DOHH2 (cell line): ENCODE data around the gene TEX14.
"Not testable (repeated sequence)": the region's sequence is repeated elsewhere in the genome, so short reads cannot be mapped to it uniquely, and the experiment has no call there.

Experiments
- H3F3A ChIP-seq: fragments of 200-600 bp; sonication (generic), shearing (Covaris generic); 2 replicates; pipeline ENCODE4 v1.6.0; 2016; ENCODE audit warnings: antibody characterized with exemption, mild to moderate bottlenecking; ENCODE audit not compliant: control insufficient read depth, insufficient read depth
- H3K27ac ChIP-seq: fragments of 200-600 bp; sonication (generic); 2 replicates; pipeline ENCODE4 v1.5.1; 2014; ENCODE audit warnings: low read depth, mild to moderate bottlenecking, low read length, moderate library complexity
- H3K27me3 ChIP-seq: fragments of 200-600 bp; sonication (generic); 2 replicates; pipeline ENCODE4 v1.6.1; 2014; ENCODE audit warnings: mild to moderate bottlenecking, low read length, mixed read lengths; ENCODE audit not compliant: control insufficient read depth
- H3K36me3 ChIP-seq: fragments of 200-600 bp; sonication (generic); 2 replicates; pipeline ENCODE4 v1.6.1; 2014; ENCODE audit warnings: mild to moderate bottlenecking, low read length, moderate library complexity, mixed read lengths; ENCODE audit not compliant: control insufficient read depth
- H3K4me1 ChIP-seq: fragments of 200-600 bp; sonication (generic); 2 replicates; pipeline ENCODE4 v1.6.1; 2014; ENCODE audit warnings: mild to moderate bottlenecking, low read length, mixed read lengths; ENCODE audit not compliant: control insufficient read depth
- H3K4me2 ChIP-seq: fragments of 200-600 bp; sonication (generic); 2 replicates; pipeline ENCODE4 v1.6.0; 2014; ENCODE audit warnings: mild to moderate bottlenecking, low read length, moderate library complexity
- H3K4me3 ChIP-seq: fragments of 200-600 bp; sonication (generic); 2 replicates; pipeline ENCODE4 v1.5.1; 2014; ENCODE audit warnings: mild to moderate bottlenecking, low read length, mixed read lengths
- H3K79me2 ChIP-seq: fragments of 200-600 bp; sonication (generic); 2 replicates; pipeline ENCODE4 v1.6.1; 2014; ENCODE audit warnings: mild to moderate bottlenecking, low read length, mixed read lengths; ENCODE audit not compliant: control insufficient read depth
- H3K9me2 ChIP-seq: fragments of 200-600 bp; sonication (generic); replicated peaks from 2 replicates; pipeline ENCODE4 v1.6.1; 2014; ENCODE audit warnings: mild to moderate bottlenecking, low read length, mixed read lengths; ENCODE audit not compliant: control insufficient read depth
- H3K9me3 ChIP-seq: fragments of 200-600 bp; sonication (generic); 2 replicates; pipeline ENCODE4 v1.6.1; 2014; ENCODE audit warnings: antibody characterized with exemption, low read length, mixed read lengths; ENCODE audit not compliant: control insufficient read depth, insufficient read depth
- H4K20me1 ChIP-seq: fragments of 200-600 bp; sonication (generic); 2 replicates; pipeline ENCODE4 v1.6.0; 2014; ENCODE audit warnings: low read depth, mild to moderate bottlenecking, antibody characterized with exemption, low read length, moderate library complexity; ENCODE audit not compliant: control insufficient read depth, insufficient read depth
- EZH2phosphoT487 ChIP-seq: fragments of 200-600 bp; sonication (generic); IDR thresholded peaks from 2 replicates; pipeline ENCODE4 v1.6.1; 2017; ENCODE audit warnings: borderline replicate concordance, mild to moderate bottlenecking, antibody characterized with exemption, low read length, moderate library complexity, mixed read lengths
- TF ChIP-seq, protein P1 (sequence below): fragments of 200-600 bp; sonication (generic); IDR thresholded peaks from one replicate; pipeline ENCODE4 v1.5.1; 2014; ENCODE audit warnings: antibody characterized with exemption, mild to moderate bottlenecking, low read depth, low read length; ENCODE audit not compliant: poor library complexity, severe bottlenecking

TEX14 gene

DNA sequence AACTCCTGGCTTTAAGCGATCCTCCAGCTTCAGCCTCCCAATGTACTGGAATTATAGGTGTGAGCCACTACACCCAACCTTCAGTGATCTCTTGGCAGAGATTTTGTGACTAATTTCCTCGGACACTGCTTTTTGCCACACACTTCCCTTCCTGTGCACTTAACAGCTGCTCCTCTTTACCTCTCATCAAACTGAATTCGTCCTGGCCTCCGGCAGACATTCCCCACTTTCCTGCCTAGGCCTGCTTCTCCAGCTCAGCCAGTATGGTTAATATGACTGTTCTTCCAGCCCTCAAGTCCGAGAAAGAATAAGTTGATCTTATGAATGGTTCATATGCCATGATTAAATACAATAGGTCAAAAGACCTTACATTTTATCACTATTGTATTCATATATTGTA, 108.4 kb downstream of the TEX14 start:
- H3K4me2 ChIP-seq, result no peak overlapping the region
- H3K9me3 ChIP-seq, result no peaks in the 10 kb centered on the region
- no peak for TF ChIP-seq EZH2phosphoT487
- no peaks in the 10 kb centered on the region for H3K4me1 ChIP-seq
- H3K36me3 ChIP-seq, result no peaks in the 10 kb centered on the region
- no peaks in the 10 kb centered on the region for H3K79me2 ChIP-seq
- no peaks in the 10 kb centered on the region for H3K9me2 ChIP-seq
- H3K27me3 ChIP-seq, result no peaks in the 10 kb centered on the region
- H4K20me1 ChIP-seq, result no peaks in the 10 kb centered on the region
- no peaks in the 10 kb centered on the region for H3F3A ChIP-seq
- no peak overlapping the region for H3K4me3 ChIP-seq
- no peak overlapping the region for H3K27ac ChIP-seq

DNA sequence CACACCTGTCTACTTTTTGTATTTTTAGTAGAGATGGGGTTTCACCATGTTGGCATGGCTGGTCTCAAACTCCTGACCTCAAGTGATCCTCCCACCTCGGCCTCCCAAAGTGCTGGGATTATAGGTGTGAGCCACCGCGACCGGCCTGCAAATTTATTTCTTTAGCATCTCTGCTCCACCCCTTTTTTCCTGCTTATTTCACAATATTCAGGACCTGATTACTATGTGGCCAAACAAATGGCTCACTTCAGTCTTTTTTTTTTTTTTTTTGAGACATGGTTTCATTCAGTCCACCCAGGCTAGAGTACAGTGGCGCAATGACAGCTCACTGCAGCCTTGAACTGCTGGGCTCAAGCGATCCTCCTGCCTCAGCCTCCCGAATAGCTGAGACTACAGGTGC, 109.1 kb downstream of the TEX14 start:
- not testable (repeated sequence) for H3K36me3 ChIP-seq, H3F3A ChIP-seq, H3K27me3 ChIP-seq, H3K79me2 ChIP-seq, H3K9me3 ChIP-seq, H3K4me3 ChIP-seq, H3K9me2 ChIP-seq, H3K4me2 ChIP-seq, H3K27ac ChIP-seq, H3K4me1 ChIP-seq, H4K20me1 ChIP-seq

DNA sequence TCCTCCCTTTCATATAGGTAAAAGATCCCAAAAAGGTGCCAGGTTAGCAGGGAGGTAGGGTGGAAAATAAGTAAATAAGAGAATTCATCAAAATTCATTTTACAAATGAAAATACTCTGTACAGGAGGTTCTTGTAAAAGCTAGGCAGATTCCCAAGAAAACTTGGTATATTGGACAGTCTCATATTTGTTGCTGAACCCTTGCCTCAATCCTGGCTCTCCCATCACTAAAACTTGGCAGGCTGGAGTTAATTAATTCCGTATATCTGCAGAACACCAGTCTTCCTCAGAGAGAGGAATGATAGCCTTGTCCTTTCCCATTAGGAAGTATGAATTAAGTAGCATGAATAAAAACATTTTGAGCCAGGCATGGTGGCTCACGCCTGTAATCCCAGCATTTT, 111.2 kb downstream of the TEX14 start:
- TF ChIP-seq, protein P1, sequence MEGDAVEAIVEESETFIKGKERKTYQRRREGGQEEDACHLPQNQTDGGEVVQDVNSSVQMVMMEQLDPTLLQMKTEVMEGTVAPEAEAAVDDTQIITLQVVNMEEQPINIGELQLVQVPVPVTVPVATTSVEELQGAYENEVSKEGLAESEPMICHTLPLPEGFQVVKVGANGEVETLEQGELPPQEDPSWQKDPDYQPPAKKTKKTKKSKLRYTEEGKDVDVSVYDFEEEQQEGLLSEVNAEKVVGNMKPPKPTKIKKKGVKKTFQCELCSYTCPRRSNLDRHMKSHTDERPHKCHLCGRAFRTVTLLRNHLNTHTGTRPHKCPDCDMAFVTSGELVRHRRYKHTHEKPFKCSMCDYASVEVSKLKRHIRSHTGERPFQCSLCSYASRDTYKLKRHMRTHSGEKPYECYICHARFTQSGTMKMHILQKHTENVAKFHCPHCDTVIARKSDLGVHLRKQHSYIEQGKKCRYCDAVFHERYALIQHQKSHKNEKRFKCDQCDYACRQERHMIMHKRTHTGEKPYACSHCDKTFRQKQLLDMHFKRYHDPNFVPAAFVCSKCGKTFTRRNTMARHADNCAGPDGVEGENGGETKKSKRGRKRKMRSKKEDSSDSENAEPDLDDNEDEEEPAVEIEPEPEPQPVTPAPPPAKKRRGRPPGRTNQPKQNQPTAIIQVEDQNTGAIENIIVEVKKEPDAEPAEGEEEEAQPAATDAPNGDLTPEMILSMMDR, result no peak
- TF ChIP-seq EZH2phosphoT487, result no peak
- Histone ChIP-seq H3K27me3 (no peaks in the 10 kb centered on the region), H3K9me2 (no peaks in the 10 kb centered on the region), H4K20me1 (no peaks in the 10 kb centered on the region), H3K9me3 (no peaks in the 10 kb centered on the region), H3K4me2 (no peak overlapping the region), H3F3A (no peaks in the 10 kb centered on the region), H3K4me3 (no peak overlapping the region), H3K36me3 (no peaks in the 10 kb centered on the region), H3K27ac (no peak overlapping the region), H3K79me2 (no peaks in the 10 kb centered on the region), H3K4me1 (no peaks in the 10 kb centered on the region)

DNA sequence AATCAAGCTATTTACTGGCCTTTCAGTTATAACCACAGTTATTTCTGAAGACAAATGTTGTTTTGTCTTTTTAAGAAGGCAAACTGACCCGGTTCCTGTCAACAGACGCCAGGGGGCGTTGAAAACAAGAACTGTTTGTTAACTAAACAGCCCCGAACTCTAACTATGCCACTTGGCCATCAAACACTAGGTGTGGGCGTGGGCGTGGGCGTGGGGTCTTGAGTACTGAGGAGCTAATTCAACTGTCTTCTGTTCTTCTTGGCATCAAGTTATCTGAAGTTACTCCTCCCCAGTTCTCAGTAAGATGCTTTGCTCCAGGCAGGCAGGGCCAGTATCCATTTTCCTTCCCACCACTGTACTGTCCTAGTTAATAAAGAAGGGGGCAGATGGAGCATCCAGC, 114.1 kb downstream of the TEX14 start:
- Histone ChIP-seq H3K4me3 (no peak overlapping the region), H3K4me1 (no peaks in the 10 kb centered on the region), H3K79me2 (no peaks in the 10 kb centered on the region), H3K9me3 (no peaks in the 10 kb centered on the region), H3K9me2 (no peaks in the 10 kb centered on the region), H3K36me3 (no peaks in the 10 kb centered on the region), H3K4me2 (no peak overlapping the region), H3K27me3 (no peaks in the 10 kb centered on the region), H3F3A (no peaks in the 10 kb centered on the region), H4K20me1 (no peaks in the 10 kb centered on the region), H3K27ac (no peak overlapping the region)
- TF ChIP-seq, protein P1, result peak; percentile 85
- TF ChIP-seq EZH2phosphoT487, result no peak
